ENCODE measurements around the gene SLC50A1.

Gene SLC50A1

GRCh38 chr1:155093911-155094621 is 41.6 kb upstream of the SLC50A1 start (continued):
- TF ChIP-seq PBX3 (CRISPR knock-in tag; IDR thresholded peaks at IDR 0.05), result no peak
- TF ChIP-seq ZNF658 (tag by site-specific recombination; IDR thresholded peaks at IDR 0.05), result no peak
- no peak for TF ChIP-seq ZNF16 (tag by site-specific recombination; IDR thresholded peaks at IDR 0.05; ENCODE audit: low read depth)
- no peak for TF ChIP-seq ZNF529 (tag by site-specific recombination; IDR thresholded peaks at IDR 0.05; ENCODE audit: insufficient replicate concordance)
- TF ChIP-seq ZFP41 (tag by site-specific recombination; IDR thresholded peaks at IDR 0.05; ENCODE audit: borderline replicate concordance), result no peak
- no peak for TF ChIP-seq ZNF549 (tag by site-specific recombination; IDR thresholded peaks at IDR 0.05)
- no peak for TF ChIP-seq ATF2 (tag by site-specific recombination; IDR thresholded peaks at IDR 0.05; ENCODE audit: low read depth)
- no peak for TF ChIP-seq SCRT1 (tag by site-specific recombination; IDR thresholded peaks at IDR 0.05; ENCODE audit: borderline replicate concordance)
- no peak for TF ChIP-seq ZNF426 (tag by site-specific recombination; IDR thresholded peaks at IDR 0.05)
- TF ChIP-seq WT1 (tag by site-specific recombination; IDR thresholded peaks at IDR 0.05), result peak; percentile 35; the same call in 1 of the 2 replicates
- peak; percentile 88 for TF ChIP-seq ZBTB17 (tag by site-specific recombination; IDR thresholded peaks at IDR 0.05)
- TF ChIP-seq ZNF138 (tag by site-specific recombination; IDR thresholded peaks at IDR 0.05; ENCODE audit: borderline replicate concordance), result no peak
- 0 out of 2 replicates have a peak, but pooled peaks have one; percentile 13 for TF ChIP-seq ZNF610 (tag by site-specific recombination; IDR thresholded peaks at IDR 0.05; ENCODE audit: borderline replicate concordance)
- TF ChIP-seq ZNF585B (tag by site-specific recombination; IDR thresholded peaks at IDR 0.05), result no peak
- TF ChIP-seq ZNF629 (tag by site-specific recombination; IDR thresholded peaks at IDR 0.05), result peak; percentile 19; the same call in 1 of the 2 replicates
- TF ChIP-seq ZNF37A (tag by site-specific recombination; IDR thresholded peaks at IDR 0.05), result no peak
- TF ChIP-seq ZNF133 (tag by site-specific recombination; IDR thresholded peaks at IDR 0.05), result no peak
- no peak for TF ChIP-seq ZSCAN18 (tag by site-specific recombination; IDR thresholded peaks at IDR 0.05)
- no peak for TF ChIP-seq ZNF792 (tag by site-specific recombination; IDR thresholded peaks at IDR 0.05)
- TF ChIP-seq CTCF (tag by site-specific recombination; IDR thresholded peaks at IDR 0.05), result peak; percentile 88
- TF ChIP-seq ZBTB20 (tag by site-specific recombination; IDR thresholded peaks at IDR 0.05), result no peak
- TF ChIP-seq ZBTB1 (tag by site-specific recombination; IDR thresholded peaks at IDR 0.05), result no peak
- TF ChIP-seq ZNF274 (IDR thresholded peaks at IDR 0.05; ENCODE audit: low read length), result no peak
- no peak for TF ChIP-seq ZNF274 (tag by site-specific recombination; IDR thresholded peaks at IDR 0.05; ENCODE audit: borderline replicate concordance)
- 0 out of 2 replicates have a peak, but pooled peaks have one; percentile 40 for TF ChIP-seq HIC1 (tag by site-specific recombination; IDR thresholded peaks at IDR 0.05)
- no peak for TF ChIP-seq ZNF214 (tag by site-specific recombination; IDR thresholded peaks at IDR 0.05; ENCODE audit: borderline replicate concordance)
- TF ChIP-seq ZNF280C (tag by site-specific recombination; IDR thresholded peaks at IDR 0.05), result no peak
- TF ChIP-seq RBAK (tag by site-specific recombination; IDR thresholded peaks at IDR 0.05), result no peak
- TF ChIP-seq SP3 (tag by site-specific recombination; IDR thresholded peaks at IDR 0.05), result 0 out of 2 replicates have a peak, but pooled peaks have one; percentile 5
- TF ChIP-seq ZFP37 (tag by site-specific recombination; IDR thresholded peaks at IDR 0.05), result no peak

Measured in HEK293 (cell line).